ENCODE results near the gene ABHD11. TPM values are rescaled to one million over a fixed set of nuclear protein-coding genes. Genes with fewer than 3 reads are reported as not detected.

Gene ABHD11
- total RNA-seq, 1 experiment from 2014 or later = 74.4 TPM

- ChIA-PET CTCF (interaction anchor here (0.6 to 0.9 kb wide), 2 partner anchors 28 to 114 kb away, joined by 3 read pairs; partner anchors contain the start of gene CLDN3), POLR2A (ENCODE audit: unreplicated experiment) (interaction anchor here (0.5 to 3.9 kb wide), 12 partner anchors 18 to 278 kb away, joined by 3 to 68 read pairs (median 9); partner anchors contain the start of genes CLDN3 and CLDN4)
- H3K79me2 ChIP-seq (ENCODE audit: low read depth) = peaks cover 42% of the 10 kb centered on the region
- H3K27me3 ChIP-seq (ENCODE audit: insufficient read depth, low read depth) = no peaks in the 10 kb centered on the region
- peak overlapping the region; percentile 84 for H3K4me2 ChIP-seq
- H3K9me2 ChIP-seq (ENCODE audit: insufficient read depth) = no peaks in the 10 kb centered on the region
- H3K27ac ChIP-seq = peak overlapping the region; percentile 100
- no peak for TF ChIP-seq CTCF (conservative IDR thresholded peaks at IDR 0.05)
- no peaks in the 10 kb centered on the region for H3K9me3 ChIP-seq (ENCODE audit: insufficient read depth, low read depth)
- H2AFZ ChIP-seq = no peak overlapping the region
- peaks cover 83% of the 10 kb centered on the region for H3K4me1 ChIP-seq (replicated peaks; ENCODE audit: insufficient read depth)
- BruUV-seq (replicated peaks) = no TSS peak
- DNase-seq = peak; percentile 64 to 84
- H4K20me1 ChIP-seq (ENCODE audit: insufficient read depth) = peaks cover 6% of the 10 kb centered on the region; the same call in 1 of the 2 replicates
- H3F3A ChIP-seq (ENCODE audit: insufficient read depth, low read depth) = peaks cover 54% of the 10 kb centered on the region
- H3K4me3 ChIP-seq = peak overlapping the region; percentile 50; the same call in 1 of the 2 replicates
- intact Hi-C loops (cut with micrococcal nuclease; ENCODE audit: unreplicated experiment) = loop anchor here (1.0 kb wide), 1 partner anchor 114 kb away; no protein-coding TSS in a partner anchor
- H3K36me3 ChIP-seq (ENCODE audit: low read depth) = peaks cover 7% of the 10 kb centered on the region; the same call in 1 of the 2 replicates
These were observed 3.0 kb upstream of the ABHD11 start for GRCh38 chr7:73741600-73741999.

- Histone ChIP-seq H3K36me3 (ENCODE audit: low read depth) (peaks cover 15% of the 10 kb centered on the region; the same call in 1 of the 2 replicates), H4K20me1 (ENCODE audit: insufficient read depth) (peaks cover 6% of the 10 kb centered on the region; the same call in 1 of the 2 replicates), H3K27me3 (ENCODE audit: insufficient read depth, low read depth) (no peaks in the 10 kb centered on the region), H3K9me2 (ENCODE audit: insufficient read depth) (no peaks in the 10 kb centered on the region), H3K79me2 (ENCODE audit: low read depth) (peaks cover 50% of the 10 kb centered on the region), H3K4me2 (peak overlapping the region; percentile 99), H3K27ac (peak overlapping the region; percentile 100), H3K9me3 (ENCODE audit: insufficient read depth, low read depth) (no peaks in the 10 kb centered on the region), H2AFZ (no peak overlapping the region), H3F3A (ENCODE audit: insufficient read depth, low read depth) (peaks cover 54% of the 10 kb centered on the region), H3K4me1 (replicated peaks; ENCODE audit: insufficient read depth) (peaks cover 82% of the 10 kb centered on the region), H3K4me3 (no peak overlapping the region)
- intact Hi-C loops (cut with micrococcal nuclease; ENCODE audit: unreplicated experiment) = loop anchor here (1.0 kb wide), 1 partner anchor 115 kb away; no protein-coding TSS in a partner anchor
- peak; percentile 78 to 86 for DNase-seq
- ChIA-PET POLR2A (ENCODE audit: unreplicated experiment) (interaction anchor here (0.6 to 3.9 kb wide), 10 partner anchors 29 to 250 kb away, joined by 3 to 68 read pairs (median 8); partner anchors contain the start of genes CLDN3 and CLDN4), CTCF (interaction anchor here (0.5 to 0.9 kb wide), 3 partner anchors 59 to 114 kb away, joined by 3 to 4 read pairs (median 4); no protein-coding TSS in a partner anchor)
- BruUV-seq (replicated peaks) = no TSS peak
- TF ChIP-seq EZH2 (IDR thresholded peaks at IDR 0.05; ENCODE audit: low read depth) = no peak
These were observed 2.2 kb upstream of the ABHD11 start for GRCh38 chr7:73740771-73741170.

DNA sequence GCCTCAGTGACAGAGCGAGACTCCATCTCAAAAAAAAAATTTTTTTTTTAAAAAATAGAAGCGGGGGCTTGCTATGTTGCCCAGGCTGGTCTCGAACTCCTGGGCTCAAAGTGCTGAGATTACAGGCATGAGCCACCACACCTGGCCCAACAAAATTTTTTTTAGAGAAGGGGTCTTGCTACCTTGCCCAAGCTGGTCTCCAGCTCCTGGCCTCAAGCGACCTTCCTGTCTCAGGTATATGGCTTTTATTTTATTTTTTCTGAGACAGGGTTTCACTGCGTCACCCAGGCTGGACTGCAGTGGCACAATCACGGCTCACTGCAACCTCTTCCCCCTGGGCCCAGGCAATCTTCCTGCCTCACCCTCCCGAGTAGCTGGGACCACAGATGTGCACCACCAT lies 1.6 kb upstream of the ABHD11 start:
- BruUV-seq (replicated peaks) = no TSS peak
- peaks cover 53% of the 10 kb centered on the region for H3K79me2 ChIP-seq (ENCODE audit: low read depth)
- CTCF ChIA-PET = interaction anchor here (0.8 kb wide), 1 partner anchor 71 kb away, joined by 4 read pairs; no protein-coding TSS in a partner anchor
- DNase-seq = no peak
- intact Hi-C loops (cut with micrococcal nuclease; ENCODE audit: unreplicated experiment) = no loop called here
- H3K36me3 ChIP-seq (ENCODE audit: low read depth) = peaks cover 15% of the 10 kb centered on the region; the same call in 1 of the 2 replicates
- H3K27me3 ChIP-seq (ENCODE audit: insufficient read depth, low read depth) = no peaks in the 10 kb centered on the region
- peak overlapping the region; percentile 99 for H3K4me2 ChIP-seq
- no peaks in the 10 kb centered on the region for H3K9me3 ChIP-seq (ENCODE audit: insufficient read depth, low read depth)
- no peak overlapping the region for H3K4me3 ChIP-seq
- no peak for TF ChIP-seq CTCF (conservative IDR thresholded peaks at IDR 0.05)
- TF ChIP-seq EZH2 (IDR thresholded peaks at IDR 0.05; ENCODE audit: low read depth) = no peak
- H3K4me1 ChIP-seq (replicated peaks; ENCODE audit: insufficient read depth) = peaks cover 82% of the 10 kb centered on the region
- H2AFZ ChIP-seq = no peak overlapping the region
- H3K27ac ChIP-seq = peak overlapping the region; percentile 100
- POLR2A ChIA-PET (ENCODE audit: unreplicated experiment) = interaction anchor here (0.6 to 3.9 kb wide), 8 partner anchors 41 to 93 kb away, joined by 3 to 68 read pairs (median 22); partner anchors contain the start of gene CLDN4
- peaks cover 59% of the 10 kb centered on the region for H3F3A ChIP-seq (ENCODE audit: insufficient read depth, low read depth)
- peaks cover 6% of the 10 kb centered on the region; the same call in 1 of the 2 replicates for H4K20me1 ChIP-seq (ENCODE audit: insufficient read depth)
- H3K9me2 ChIP-seq (ENCODE audit: insufficient read depth) = no peaks in the 10 kb centered on the region

Measured in PC-9 (cell line).